ENCODE results near the gene CUX1.

The CUX1 gene

GRCh38 chr7:102055181-102055976, 238.0 kb downstream of the CUX1 start:
- DNase-seq: no peak

DNA sequence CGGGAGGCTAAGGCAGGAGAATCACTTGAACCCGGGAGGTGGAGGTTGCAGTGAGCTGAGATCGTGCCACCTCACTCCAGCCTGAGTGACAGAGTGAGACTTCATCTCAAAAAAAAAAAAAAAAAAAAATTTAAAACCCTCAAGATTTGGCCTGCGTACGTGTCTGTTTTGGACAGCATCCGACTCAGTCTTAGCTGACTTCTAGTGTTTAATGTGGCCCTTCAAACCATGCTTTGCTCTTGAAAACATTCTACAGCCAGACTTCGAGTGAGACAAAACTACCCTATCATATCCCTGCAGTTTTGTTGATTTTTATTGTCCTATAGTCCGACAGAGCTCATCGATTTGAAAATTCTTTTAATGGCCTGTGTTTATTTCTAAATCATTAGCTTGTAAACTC, 242.1 kb downstream of the CUX1 start:
- DNase-seq: no peak

GRCh38 chr7:102061354-102061945, 244.0 kb downstream of the CUX1 start:
- DNase-seq: no peak

DNA sequence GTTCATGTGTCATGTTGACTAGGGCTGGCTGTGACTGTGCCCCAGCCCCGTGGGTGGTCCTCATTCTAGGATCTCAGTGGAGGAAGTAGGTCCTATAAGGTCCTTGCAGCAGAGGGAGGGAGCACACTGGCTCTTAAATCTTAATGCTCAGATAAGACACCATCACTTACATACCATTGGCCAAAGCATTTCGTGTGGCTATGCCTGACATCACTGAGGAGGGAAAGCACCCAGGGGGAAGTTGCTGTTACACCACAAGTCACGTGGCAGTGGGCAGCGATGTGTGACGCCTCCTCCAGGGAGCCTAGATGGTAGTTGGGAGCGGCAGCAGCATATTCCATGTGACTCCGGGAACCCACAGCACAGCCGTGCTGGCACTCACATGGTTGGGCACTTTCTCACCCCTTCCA, 244.6 kb downstream of the CUX1 start:
- no peak for DNase-seq

DNA sequence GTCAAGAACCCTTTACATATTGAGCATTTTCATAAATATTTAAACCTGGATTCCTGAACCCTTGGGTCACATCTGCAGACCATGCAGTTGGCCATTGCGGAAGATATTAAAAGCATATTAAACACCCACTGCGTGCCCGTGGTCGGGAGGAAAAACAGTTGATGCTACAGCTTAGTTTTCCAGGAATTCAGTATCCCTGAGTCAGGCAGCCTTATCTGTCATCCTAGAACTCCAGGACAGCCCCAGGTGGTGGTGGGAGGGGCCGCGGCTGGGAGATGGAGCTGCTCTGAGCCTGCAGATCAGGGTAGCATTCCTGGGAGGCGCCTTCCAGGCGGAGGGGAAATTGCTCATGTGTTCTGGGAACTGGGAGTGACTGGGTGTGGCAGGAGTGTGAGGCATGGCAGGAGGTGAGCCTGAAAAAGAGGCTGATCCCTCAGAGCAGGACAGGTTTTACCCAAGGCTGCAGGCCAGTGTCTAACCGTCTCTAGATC, 246.3 kb downstream of the CUX1 start:
- no peak for DNase-seq

DNA sequence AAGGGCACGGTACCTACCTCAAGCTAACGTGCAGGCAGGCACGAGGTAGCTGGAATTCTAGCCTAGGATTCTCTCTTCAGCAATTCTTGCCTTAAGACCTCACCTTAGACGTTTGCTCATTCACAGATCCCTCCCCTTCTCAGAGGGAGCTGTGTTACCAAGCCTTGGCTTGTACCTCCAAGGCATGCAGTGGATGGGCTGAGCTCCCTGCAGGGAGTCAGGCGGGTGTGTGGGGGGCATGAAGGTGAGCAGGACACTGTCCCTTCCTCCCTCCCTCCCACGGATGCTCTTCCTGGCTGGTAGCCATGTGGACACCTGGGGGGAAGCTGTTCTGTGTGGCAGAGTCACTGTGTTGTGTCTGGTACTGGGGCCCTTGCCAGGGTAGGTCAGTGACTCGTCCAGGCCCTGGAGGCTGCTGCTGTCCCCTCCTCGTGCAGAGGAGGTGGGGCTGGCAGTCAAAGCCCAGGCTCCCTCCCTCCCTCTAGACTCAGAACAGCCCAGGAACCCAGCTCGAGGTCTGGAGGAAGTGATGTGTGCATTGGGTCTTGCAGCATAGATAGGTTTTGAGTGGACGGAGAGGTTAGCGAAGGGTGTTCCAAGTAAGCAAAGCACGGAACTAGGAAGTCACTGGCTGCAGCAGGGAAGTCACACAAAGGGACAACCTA, 247.1 kb downstream of the CUX1 start:
- no peak for DNase-seq

GRCh38 chr7:102065226-102065625, 247.8 kb downstream of the CUX1 start:
- DNase-seq: no peak

DNA sequence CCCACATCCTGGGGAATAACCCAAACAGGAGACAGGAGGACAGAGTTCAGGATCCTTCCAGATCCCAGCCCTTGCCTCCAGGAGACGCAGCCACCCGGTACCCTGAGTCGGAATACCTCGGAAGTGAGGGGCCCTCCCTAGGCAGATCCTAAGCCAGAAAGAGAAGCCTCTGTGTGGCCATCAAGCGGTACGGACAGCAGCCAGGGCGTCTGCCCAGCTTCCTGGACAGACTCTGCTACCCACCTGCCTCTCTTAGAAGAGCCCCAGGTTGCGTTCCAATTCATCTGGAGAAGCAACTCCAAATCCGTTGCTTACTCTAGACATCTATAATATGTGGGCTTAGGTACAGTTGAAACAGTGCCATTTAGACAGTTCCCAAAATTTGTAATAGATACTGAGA, 249.1 kb downstream of the CUX1 start:
- no peak for DNase-seq

DNA sequence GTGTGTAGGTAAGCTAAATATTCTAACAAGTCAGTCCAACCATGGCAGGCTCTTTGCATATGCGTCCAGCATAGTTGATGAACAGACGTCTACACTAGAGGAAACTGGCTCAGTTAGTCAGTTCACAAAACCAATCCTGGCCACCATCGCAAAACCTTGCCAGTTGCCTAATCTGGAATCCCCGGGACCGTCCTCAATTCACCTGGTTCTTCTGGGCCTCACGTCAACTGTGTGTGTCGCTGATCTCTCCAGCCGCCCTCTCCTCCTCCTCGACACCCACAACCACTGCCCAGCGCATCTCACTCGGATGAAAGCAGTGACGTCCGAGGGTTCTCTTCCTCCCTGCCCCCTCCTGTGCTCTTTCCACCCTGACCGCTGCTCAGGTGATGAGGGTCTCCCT, 251.4 kb downstream of the CUX1 start:
- DNase-seq: no peak

GRCh38 chr7:102069931-102070629, 252.7 kb downstream of the CUX1 start:
- no peak for DNase-seq

- no peak for DNase-seq
Observed at GRCh38 chr7:102072003-102072402, 254.6 kb downstream of the CUX1 start.

GRCh38 chr7:102072636-102073209, 255.3 kb downstream of the CUX1 start:
- DNase-seq: no peak

DNA sequence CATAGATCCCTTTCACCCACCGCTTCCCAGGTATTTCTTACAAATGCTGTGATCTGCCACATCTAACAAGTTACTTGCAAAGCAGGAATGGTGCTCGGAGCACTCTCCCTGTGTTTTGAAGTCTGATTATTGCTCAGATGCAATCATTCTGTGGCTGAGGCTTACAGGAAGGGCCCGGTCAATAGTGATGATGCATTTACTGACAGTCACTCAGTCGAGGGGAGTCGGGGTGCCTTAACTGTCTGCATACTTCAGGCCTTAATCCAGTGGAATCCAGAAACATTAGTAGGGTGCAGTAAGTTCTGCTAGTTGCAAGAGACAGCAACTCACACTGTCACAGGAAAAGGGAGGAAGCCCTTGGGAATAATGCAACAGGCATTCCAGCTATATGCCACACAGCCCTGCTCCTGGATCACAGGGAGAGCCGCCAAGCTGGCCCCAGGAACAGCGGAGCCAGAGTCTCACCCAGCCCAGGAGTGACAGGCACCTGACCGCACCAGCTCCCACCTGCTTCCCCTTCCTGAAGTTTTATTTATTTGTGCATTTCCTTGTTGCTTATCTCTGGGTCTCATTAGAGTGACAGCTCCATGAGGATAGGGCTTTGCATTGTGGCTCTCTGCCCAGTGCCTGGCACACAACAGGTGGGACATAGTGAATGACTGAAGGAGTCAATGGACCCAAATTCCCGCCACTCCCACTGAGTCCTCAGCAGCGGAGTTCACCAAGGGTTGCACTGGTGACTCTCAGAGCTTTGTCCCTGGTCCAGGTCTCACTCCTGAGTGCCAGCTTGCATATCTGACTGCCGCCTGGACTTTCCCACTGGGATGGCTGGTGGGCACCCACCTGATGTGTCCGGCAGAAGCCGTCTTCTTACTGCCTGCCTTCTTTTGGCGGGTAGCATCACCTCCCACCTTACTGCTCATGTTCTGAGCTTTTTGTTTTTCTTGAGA, 256.8 kb downstream of the CUX1 start:
- DNase-seq: no peak

DNA sequence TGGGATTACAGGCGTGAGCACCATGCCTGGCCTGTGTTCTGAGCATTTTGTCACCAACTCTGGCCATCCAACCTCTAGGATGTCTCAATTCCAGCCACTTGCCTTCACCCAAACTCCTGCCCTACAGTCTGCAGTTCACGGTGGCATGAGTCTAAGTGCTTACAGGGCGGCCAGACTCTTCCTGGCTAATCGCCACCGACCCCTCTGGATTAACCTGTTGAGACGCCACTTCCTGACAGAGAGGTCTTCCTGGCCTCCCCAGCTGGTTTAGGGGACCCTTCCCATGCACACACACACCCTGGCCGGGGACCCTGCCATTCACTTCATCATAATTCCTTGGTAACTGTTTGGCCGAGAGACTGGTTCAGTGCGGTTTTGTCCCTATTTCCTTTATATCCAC, 257.7 kb downstream of the CUX1 start:
- DNase-seq: no peak

DNA sequence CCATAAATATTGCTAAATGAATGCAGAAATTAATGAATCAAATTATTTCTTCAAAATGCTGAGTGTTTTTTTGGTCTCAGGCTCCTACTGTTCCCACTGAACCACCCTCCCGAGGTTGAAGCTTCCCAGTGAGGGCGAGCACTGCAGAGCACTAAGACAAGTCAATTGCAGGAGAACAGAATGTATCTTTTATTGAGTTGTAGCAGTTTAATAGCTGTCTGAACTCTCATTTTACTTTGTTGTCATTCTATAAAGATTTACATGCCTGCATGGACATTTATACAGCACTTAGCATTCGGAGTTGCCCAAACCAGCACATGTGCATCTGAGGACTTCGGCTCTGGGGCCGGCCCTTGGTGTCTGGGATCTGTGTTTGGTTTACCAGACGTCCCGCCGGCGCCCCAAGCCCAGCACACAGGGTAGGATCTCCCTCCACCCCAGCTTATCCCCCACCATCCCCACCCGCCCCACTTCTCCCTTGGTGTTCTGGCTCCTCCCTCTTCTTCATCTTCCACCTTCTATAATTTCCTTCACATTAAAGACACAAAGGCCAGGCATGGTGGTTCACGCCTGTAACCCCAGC, 258.2 kb downstream of the CUX1 start:
- no peak for DNase-seq

GRCh38 chr7:102077081-102077480, 259.7 kb downstream of the CUX1 start:
- DNase-seq: no peak

- DNase-seq: no peak
Observed at GRCh38 chr7:102079140-102080018, 262.0 kb downstream of the CUX1 start.

DNA sequence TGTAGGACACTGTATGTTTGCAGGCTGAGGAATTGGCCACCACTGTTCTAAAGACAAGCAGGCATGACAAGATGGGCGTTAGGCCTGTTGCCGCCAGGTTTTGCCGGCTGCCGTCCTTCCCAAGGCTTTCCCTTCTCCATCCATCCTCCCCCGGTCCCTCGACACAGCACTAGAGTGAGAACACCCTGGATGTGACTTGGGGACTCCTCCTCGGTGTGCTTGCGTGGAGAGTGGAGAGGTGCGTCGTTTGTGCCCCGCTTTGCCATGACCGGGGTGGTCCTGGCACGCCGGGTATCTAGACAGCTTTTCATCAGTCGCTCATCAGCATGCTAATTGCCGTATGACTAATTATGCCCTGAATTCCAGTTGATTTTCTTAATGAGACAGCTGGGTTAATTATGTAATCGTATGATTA, 262.6 kb downstream of the CUX1 start:
- no peak for DNase-seq

DNA sequence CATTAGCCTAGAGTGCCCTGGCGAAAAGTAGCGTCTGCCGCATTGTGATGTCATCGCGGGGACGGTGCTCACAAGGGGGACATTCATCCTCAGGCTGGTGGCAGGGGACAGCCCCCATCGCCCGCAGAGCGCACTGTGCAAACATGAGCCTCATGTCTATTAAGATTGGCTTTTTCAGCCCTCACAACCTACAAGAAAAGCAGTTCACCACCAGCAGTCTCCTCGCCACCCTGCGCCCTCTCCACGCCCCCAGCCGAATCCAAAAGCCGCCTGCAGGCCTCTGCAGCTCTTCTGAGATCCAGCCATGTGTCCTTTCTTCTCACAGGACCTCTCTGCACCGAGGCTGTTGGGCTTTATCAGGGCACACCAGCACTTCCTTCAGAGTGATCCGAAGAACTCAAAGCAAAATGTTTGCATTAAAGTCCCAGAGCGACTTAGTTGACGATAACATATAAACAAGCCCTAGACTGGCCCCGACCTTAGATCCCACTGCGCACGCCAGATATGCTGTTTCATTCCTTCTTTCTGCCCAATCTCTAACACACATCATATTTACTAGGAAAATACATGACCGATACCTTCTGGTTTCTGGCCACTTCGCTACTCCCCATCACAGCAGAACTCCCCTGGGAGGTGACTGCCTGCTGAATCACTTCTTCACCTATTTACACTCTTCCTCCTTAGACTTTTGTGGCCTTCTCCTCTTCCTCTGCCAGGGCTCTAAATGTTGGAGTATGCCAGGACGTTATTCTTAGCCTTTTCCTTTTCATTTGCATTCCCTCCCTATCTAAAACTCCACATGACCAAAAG, 263.2 kb downstream of the CUX1 start:
- DNase-seq: no peak
